ENCODE results near the gene C1orf50.

The C1orf50 gene

DNA sequence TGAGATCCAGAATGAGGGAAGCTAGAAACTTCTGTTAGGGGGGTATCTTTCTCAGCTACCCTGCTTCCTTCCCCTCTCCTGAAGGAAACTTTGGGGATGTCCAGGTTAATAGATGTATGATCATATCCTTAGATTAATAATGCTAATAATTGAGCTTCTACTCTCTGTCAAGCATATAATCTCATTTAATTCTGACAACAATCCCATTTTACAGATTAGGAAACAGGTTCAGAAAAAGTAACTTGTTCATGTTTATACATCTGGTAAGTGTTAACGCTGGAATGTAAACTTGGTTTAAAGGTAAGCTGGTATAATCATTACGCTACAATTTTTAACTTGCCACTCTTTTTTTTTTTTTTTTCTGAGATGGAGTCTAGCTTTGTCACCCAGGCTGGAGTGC lies 16.0 kb downstream of the C1orf50 start:
- peaks cover 0 to 14% (median 10%) of the 10 kb centered on the region in 4 donors for H3K4me1 ChIP-seq
- H3K27ac ChIP-seq, result no peak overlapping the region
- TF ChIP-seq CTCF (IDR thresholded peaks at IDR 0.05), result no peak
- H3K9me3 ChIP-seq, result no peaks in the 10 kb centered on the region
- H3K36me3 ChIP-seq, result peaks cover 0 to 42% (median 14%) of the 10 kb centered on the region in 3 donors
- H3K27me3 ChIP-seq, result no peaks in the 10 kb centered on the region
- no peak for DNase-seq
- H3K4me3 ChIP-seq, result no peak overlapping the region
- intact Hi-C loops (cut with DNase I; ENCODE audit: low total_unique reads), result loop anchor here (10.0 kb wide), 1 partner anchor 292 kb away; no protein-coding TSS in a partner anchor

DNA sequence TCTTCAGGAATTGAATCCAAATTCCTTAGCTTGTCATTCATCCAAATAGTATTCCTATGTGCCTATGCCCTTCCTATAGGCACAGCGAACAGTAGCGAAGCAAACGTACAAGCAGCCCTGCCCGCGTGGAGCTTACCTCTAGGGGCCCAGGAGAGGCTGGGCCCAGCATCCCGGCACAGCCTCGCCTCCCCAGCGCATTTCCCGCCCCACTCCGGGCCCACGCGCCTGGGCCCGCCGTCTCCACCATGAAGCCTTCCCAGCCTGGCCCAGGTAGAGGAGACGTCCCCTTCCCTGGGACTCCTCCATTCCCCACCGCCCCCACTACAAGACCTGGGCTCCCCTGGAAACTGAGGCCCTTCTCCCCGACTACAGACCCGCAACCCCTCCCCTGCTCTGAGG lies 17.5 kb downstream of the C1orf50 start:
- Histone ChIP-seq H3K36me3 (peaks cover 0 to 33% (median 14%) of the 10 kb centered on the region in 3 donors), H3K9me3 (no peaks in the 10 kb centered on the region), H3K4me1 (peaks cover 0 to 14% (median 10%) of the 10 kb centered on the region in 4 donors), H3K27me3 (no peaks in the 10 kb centered on the region), H3K4me3 (peak overlapping the region; percentile 42 to 48), H3K27ac (no peak overlapping the region)
- no peak for DNase-seq
- TF ChIP-seq CTCF (IDR thresholded peaks at IDR 0.05), result no peak
- intact Hi-C loops (cut with DNase I; ENCODE audit: low total_unique reads), result loop anchor here (10.0 kb wide), 1 partner anchor 290 kb away; no protein-coding TSS in a partner anchor

DNA sequence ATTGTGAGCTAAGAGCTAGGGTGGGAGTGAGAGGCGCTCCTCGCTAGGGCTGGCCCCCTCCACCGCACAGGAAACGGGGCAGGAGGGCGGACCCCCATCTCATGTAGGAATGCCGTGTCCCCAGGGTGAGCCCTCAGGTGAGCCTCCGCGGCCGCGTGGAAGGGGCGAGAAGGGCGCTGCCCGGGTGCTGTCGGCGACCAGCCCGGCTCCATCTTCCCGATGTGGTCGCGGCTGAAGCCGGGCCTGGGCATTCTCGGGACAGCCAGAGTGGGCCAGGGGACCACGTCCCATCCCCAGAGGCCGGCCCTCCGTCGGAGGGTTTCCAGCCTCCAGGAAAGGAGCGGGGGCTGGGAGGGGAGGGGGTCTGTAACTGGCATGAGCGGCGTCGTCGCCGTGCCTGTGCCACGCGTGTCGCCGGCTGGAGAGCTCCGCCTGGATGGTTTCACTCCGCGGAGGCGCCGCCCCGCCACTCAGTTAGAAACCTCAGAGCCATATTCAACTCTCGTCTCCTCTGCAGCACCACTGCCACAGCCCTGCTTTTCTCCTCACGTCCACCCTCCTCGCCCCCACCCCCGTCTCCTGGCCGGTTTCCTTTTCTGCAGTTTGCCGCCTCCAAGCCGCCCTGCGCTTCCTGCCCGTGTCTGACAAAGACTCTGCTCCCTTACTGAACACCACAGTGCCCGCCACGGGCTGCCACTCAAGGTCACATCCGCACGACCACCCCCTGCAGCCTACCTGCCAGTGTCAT lies 18.1 kb downstream of the C1orf50 start, which contains the start of gene TMEM269:
Gene TMEM269, plus strand, starts transcription at position 46 of the 748 bp plus-strand sequence. CDS start 4,903 bp downstream, outside the sequence.
- H3K27ac ChIP-seq, result no peak within 1 kb of the TSS
- H3K9me3 ChIP-seq, result no peaks in the 10 kb centered on the region
- no peak for TF ChIP-seq CTCF (IDR thresholded peaks at IDR 0.05)
- intact Hi-C loops (cut with DNase I; ENCODE audit: low total_unique reads), result loop anchor here (5.0 to 10.0 kb wide), 2 partner anchors 290 to 1028 kb away; no protein-coding TSS in a partner anchor
- H3K4me3 ChIP-seq, result peak within 1 kb of the TSS; percentile 42 to 48
- DNase-seq, result peak in 1 of 2 donors; percentile 68
- H3K36me3 ChIP-seq, result peaks cover 0 to 27% (median 14%) of the 10 kb centered on the region in 3 donors
- peaks cover 0 to 14% (median 10%) of the 10 kb centered on the region in 4 donors for H3K4me1 ChIP-seq
- no peaks in the 10 kb centered on the region for H3K27me3 ChIP-seq

DNA sequence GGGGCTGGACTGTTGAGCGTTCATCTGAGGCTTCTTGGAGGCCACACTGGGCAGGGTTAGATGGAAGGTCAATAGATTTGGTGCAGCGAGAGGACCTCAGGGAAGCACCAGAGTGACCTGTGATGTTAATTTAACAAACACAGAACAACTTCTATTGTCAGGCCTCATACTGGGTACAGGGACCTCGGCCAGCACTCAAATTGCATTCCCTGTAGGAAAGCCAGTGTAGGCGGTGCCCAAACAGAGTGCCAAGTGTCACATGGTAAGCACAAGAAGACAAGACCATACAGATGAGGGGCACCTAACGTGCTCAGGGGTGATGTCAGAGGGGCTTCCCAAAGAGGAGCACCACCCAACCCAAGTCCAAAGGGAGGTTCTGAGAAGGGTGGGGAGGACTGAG lies 19.0 kb downstream of the C1orf50 start:
- TF ChIP-seq CTCF (IDR thresholded peaks at IDR 0.05), result no peak
- no peaks in the 10 kb centered on the region for H3K27me3 ChIP-seq
- H3K27ac ChIP-seq, result no peak overlapping the region
- no peak overlapping the region for H3K4me3 ChIP-seq
- peaks cover 0 to 17% (median 10%) of the 10 kb centered on the region in 3 donors for H3K36me3 ChIP-seq
- H3K4me1 ChIP-seq, result peaks cover 0 to 14% (median 10%) of the 10 kb centered on the region in 4 donors
- intact Hi-C loops (cut with DNase I; ENCODE audit: low total_unique reads), result loop anchor here (5.0 to 10.0 kb wide), 2 partner anchors 289 to 1029 kb away; no protein-coding TSS in a partner anchor
- no peak for DNase-seq
- no peaks in the 10 kb centered on the region for H3K9me3 ChIP-seq

DNA sequence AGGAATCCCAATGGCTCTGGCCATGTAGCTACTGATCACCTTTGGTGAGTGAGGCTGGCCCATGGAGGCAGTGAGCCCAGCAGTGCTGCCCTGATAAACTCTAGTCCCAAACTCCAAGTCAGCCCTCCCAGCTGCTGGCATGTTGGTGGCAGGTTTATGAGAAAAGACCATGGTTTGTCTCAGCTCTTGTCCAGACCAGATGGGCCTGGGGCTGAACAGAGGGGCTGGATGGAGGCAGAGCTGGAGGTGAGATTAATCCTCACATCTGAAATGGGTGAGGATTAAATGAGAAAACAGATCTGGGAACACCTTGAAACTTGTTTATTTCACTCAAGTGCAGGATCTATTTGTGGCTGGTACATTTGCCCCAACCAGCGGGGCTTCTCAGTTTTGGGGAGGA lies 21.0 kb downstream of the C1orf50 start:
- Histone ChIP-seq H3K27me3 (no peaks in the 10 kb centered on the region), H3K36me3 (peaks cover 0 to under 1% (median 0%) of the 10 kb centered on the region in 3 donors), H3K9me3 (no peaks in the 10 kb centered on the region), H3K27ac (no peak overlapping the region), H3K4me1 (peaks cover 0 to 14% (median 10%) of the 10 kb centered on the region in 4 donors), H3K4me3 (no peak overlapping the region)
- no peak for TF ChIP-seq CTCF (IDR thresholded peaks at IDR 0.05)
- intact Hi-C loops (cut with DNase I; ENCODE audit: low total_unique reads), result loop anchor here (5.0 to 10.0 kb wide), 2 partner anchors 287 to 1031 kb away; no protein-coding TSS in a partner anchor
- no peak for DNase-seq

Measured in tibial artery (tissue), 4 donors.